ENCODE measurements around the gene SLC66A3. TPM values are rescaled to one million over a fixed set of nuclear protein-coding genes. Genes with fewer than 3 reads are reported as not detected.

The SLC66A3 gene
- total RNA-seq, 2 donors from 2014 or later: 18.8 to 20.8 TPM

- Mint-ChIP-seq H3K4me1 (peaks cover 6% of the 10 kb centered on the region), H3K4me3 (no peak overlapping the region), H3K27ac (no peak overlapping the region), H3K36me3 (ENCODE audit: low read depth) (peaks cover 10% of the 10 kb centered on the region), H3K27me3 (no peaks in the 10 kb centered on the region)
- ATAC-seq (no peak), DNase-seq (no peak)
- H3K9me3 ChIP-seq (ENCODE audit: control insufficient read depth, low read length, poor library complexity, severe bottlenecking): no peaks in the 10 kb centered on the region
Measured at GRCh38 chr2:11220445-11220844, 65.2 kb downstream of the SLC66A3 start.

GRCh38 chr2:11222845-11223244, 67.6 kb downstream of the SLC66A3 start:
- ATAC-seq (no peak), DNase-seq (no peak)
- H3K4me3 Mint-ChIP-seq: no peak overlapping the region
- H3K9me3 ChIP-seq (ENCODE audit: control insufficient read depth, low read length, poor library complexity, severe bottlenecking): no peaks in the 10 kb centered on the region
- no peaks in the 10 kb centered on the region for H3K27me3 Mint-ChIP-seq
- H3K27ac Mint-ChIP-seq: no peak overlapping the region
- peaks cover 6% of the 10 kb centered on the region for H3K4me1 Mint-ChIP-seq
- peaks cover 10% of the 10 kb centered on the region for H3K36me3 Mint-ChIP-seq (ENCODE audit: low read depth)

- Mint-ChIP-seq H3K27ac (no peak overlapping the region), H3K4me3 (no peak overlapping the region), H3K4me1 (peaks cover 12% of the 10 kb centered on the region), H3K27me3 (no peaks in the 10 kb centered on the region), H3K36me3 (ENCODE audit: low read depth) (peaks cover 12% of the 10 kb centered on the region)
- DNase-seq: no peak
- H3K9me3 ChIP-seq (ENCODE audit: control insufficient read depth, low read length, poor library complexity, severe bottlenecking): no peaks in the 10 kb centered on the region
- no peak for ATAC-seq
Measured at GRCh38 chr2:11224887-11225286, 69.6 kb downstream of the SLC66A3 start.

GRCh38 chr2:11227595-11227994, 72.3 kb downstream of the SLC66A3 start:
- peaks cover 9% of the 10 kb centered on the region for H3K36me3 Mint-ChIP-seq (ENCODE audit: low read depth)
- ATAC-seq: no peak
- H3K27ac Mint-ChIP-seq: no peak overlapping the region
- H3K4me1 Mint-ChIP-seq: peaks cover 10% of the 10 kb centered on the region
- DNase-seq: no peak
- H3K9me3 ChIP-seq (ENCODE audit: control insufficient read depth, low read length, poor library complexity, severe bottlenecking): no peaks in the 10 kb centered on the region
- H3K27me3 Mint-ChIP-seq: no peaks in the 10 kb centered on the region
- H3K4me3 Mint-ChIP-seq: no peak overlapping the region

Other genes starting within 250 kb of the SLC66A3 start
- gene KCNF1, start 243.5 kb upstream of the SLC66A3 start, total RNA-seq: not detected
- gene ROCK2, start 189.2 kb downstream of the SLC66A3 start, total RNA-seq: 10 to 100 TPM; 15.0 to 17.6 TPM

All from T-helper 17 cell (primary cell).